Measurements from ENCODE around the gene ZNF445.

GRCh38 chr3:44476181-44476611, 1.3 kb downstream of the ZNF445 start:
- no peak for TF ChIP-seq CTCF (conservative IDR thresholded peaks at IDR 0.05)
- no peak for TF ChIP-seq EZH2 (IDR thresholded peaks at IDR 0.05; ENCODE audit: low read depth)

Measured in PC-9 (cell line).